Right ventricle myocardium superior (tissue), 1 donor: ENCODE measurements around the gene METTL27. TPM values are rescaled to one million over a fixed set of nuclear protein-coding genes. Genes with fewer than 3 reads are reported as not detected.
"Not testable (repeated sequence)": the region's sequence is repeated elsewhere in the genome, so short reads cannot be mapped to it uniquely, and the experiment has no call there.

ENCODE experiments used
- ATAC-seq: fragments of 200-7000 bp; cut with Tn5 transposase; one replicate; pipeline ENCODE4 v1.9.1; 2020; ENCODE audit warnings: mild to moderate bottlenecking; ENCODE audit not compliant: poor library complexity
- DNase-seq: peaks from one replicate; pipeline ENCODE4 v3.0.0-alpha.2; 2020
- intact Hi-C: fragments of 100-400 bp; cut with DNase I; formaldehyde crosslinking; loops from one replicate; pipeline ENCODE4 v1.11.2; 2022
- total RNA-seq: library from RNA; stranded (reverse); fragmentation: NEBNext Ultra II Directional; extraction: Animal tissue kit (Norgen Biotek cat#: 25700); gene quantifications from one replicate; pipeline ENCODE4 v1.2.1, GENCODE V29; 2021
- donor health status: DM: no; HTN: yes; CAD: no; lungs with severe emphysema.

METTL27 gene
- total RNA-seq, 1 donor from 2014 or later = 0.43 TPM

GRCh38 chr7:73828972-73829371 lies 13.3 kb downstream of the METTL27 start:
- ATAC-seq = no peak
- DNase-seq = no peak
- intact Hi-C loops = no loop called here

GRCh38 chr7:73828107-73828803 lies 14.1 kb downstream of the METTL27 start:
- intact Hi-C loops = no loop called here
- DNase-seq = no peak
- ATAC-seq = peak; percentile 30

GRCh38 chr7:73827567-73828106 lies 14.7 kb downstream of the METTL27 start:
- ATAC-seq = peak; percentile 38
- no peak for DNase-seq
- intact Hi-C loops = no loop called here

- peak; percentile 27 for DNase-seq
- intact Hi-C loops = no loop called here
- ATAC-seq = no peak
Observed at GRCh38 chr7:73824986-73825385, 17.3 kb downstream of the METTL27 start.

- intact Hi-C loops = no loop called here
- DNase-seq (peak; percentile 26), ATAC-seq (no peak)
Observed at GRCh38 chr7:73823873-73824592, 18.3 kb downstream of the METTL27 start.

- intact Hi-C loops = no loop called here
- ATAC-seq = no peak
- DNase-seq = peak; percentile 9
Observed at GRCh38 chr7:73823257-73823656, 19.1 kb downstream of the METTL27 start.

GRCh38 chr7:73822319-73823173 lies 19.8 kb downstream of the METTL27 start:
- peak; percentile 38 for DNase-seq
- ATAC-seq = peak; percentile 44
- intact Hi-C loops = no loop called here

- DNase-seq = peak; percentile 3
- intact Hi-C loops, ATAC-seq: not testable (repeated sequence)
Observed at GRCh38 chr7:73821597-73822285, 20.6 kb downstream of the METTL27 start.

GRCh38 chr7:73820013-73820412 lies 22.3 kb downstream of the METTL27 start:
- DNase-seq (no peak), ATAC-seq (no peak)
- intact Hi-C loops = no loop called here

GRCh38 chr7:73817121-73817520 lies 25.2 kb downstream of the METTL27 start:
- ATAC-seq (no peak), DNase-seq (peak; percentile 4)
- intact Hi-C loops = no loop called here

GRCh38 chr7:73815436-73815835 lies 26.9 kb downstream of the METTL27 start:
- peak; percentile 27 for DNase-seq
- intact Hi-C loops = no loop called here
- no peak for ATAC-seq

GRCh38 chr7:73812996-73813395 lies 29.3 kb downstream of the METTL27 start:
- ATAC-seq = no peak
- no peak for DNase-seq
- intact Hi-C loops = loop anchor here (5.0 kb wide), 1 partner anchor 39 kb away; no protein-coding TSS in a partner anchor

GRCh38 chr7:73811760-73812168 lies 30.6 kb downstream of the METTL27 start:
- peak; percentile 81 for ATAC-seq

GRCh38 chr7:73810998-73811360 lies 31.3 kb downstream of the METTL27 start:
- intact Hi-C loops = loop anchor here (5.0 kb wide), 1 partner anchor 41 kb away; no protein-coding TSS in a partner anchor
- peak; percentile 26 for DNase-seq
- no peak for ATAC-seq

More at GRCh38 chr7:73811760-73812168, 30.6 kb downstream of the METTL27 start:
- DNase-seq = peak; percentile 67
- intact Hi-C loops = loop anchor here (5.0 kb wide), 1 partner anchor 41 kb away; no protein-coding TSS in a partner anchor

GRCh38 chr7:73809467-73809951 lies 32.8 kb downstream of the METTL27 start:
- DNase-seq = peak; percentile 30
- ATAC-seq = no peak
- intact Hi-C loops = no loop called here

GRCh38 chr7:73802459-73802858 lies 39.9 kb downstream of the METTL27 start:
- DNase-seq (no peak), ATAC-seq (no peak)
- intact Hi-C loops = no loop called here

- no peak for DNase-seq
- intact Hi-C loops = no loop called here
- no peak for ATAC-seq
Observed at GRCh38 chr7:73801577-73801976, 40.7 kb downstream of the METTL27 start.
